ENCODE data around the gene PRKCZ. TPM values are rescaled to one million over a fixed set of nuclear protein-coding genes. Genes with fewer than 3 reads are reported as not detected.

Gene PRKCZ
- total RNA-seq, 1 experiment from 2014 or later = 1.9 TPM

DNA sequence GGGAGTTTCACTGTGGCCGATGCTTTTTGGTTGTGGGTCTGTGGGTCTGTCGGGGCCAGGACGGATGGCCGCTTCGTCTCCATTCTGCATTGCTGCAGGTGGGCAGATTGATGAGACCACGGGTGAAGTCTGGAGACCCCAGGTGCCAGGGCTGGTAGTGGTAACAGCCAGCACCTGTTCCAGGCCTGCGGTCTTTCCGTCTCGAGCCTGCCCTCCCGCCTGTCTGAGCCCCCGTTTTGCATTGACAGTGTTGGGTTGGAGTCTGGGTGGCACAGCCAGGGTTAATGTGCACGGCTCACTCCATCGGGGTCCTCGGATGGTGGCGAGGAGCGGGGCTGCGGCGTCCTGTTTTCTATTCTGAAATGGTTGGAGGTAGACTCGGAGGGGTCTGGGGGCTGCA, 24.2 kb downstream of the PRKCZ start:
- Histone ChIP-seq H3K27ac (ENCODE audit: low read depth, low read length, poor library complexity, severe bottlenecking) (no peak overlapping the region), H3K27me3 (replicated peaks; ENCODE audit: insufficient read depth, low read depth, low read length, poor library complexity) (peaks cover 33% of the 10 kb centered on the region), H3K9me3 (ENCODE audit: low read depth, low read length, poor library complexity, severe bottlenecking) (peaks cover 10% of the 10 kb centered on the region), H3K36me3 (ENCODE audit: insufficient read depth, low read length, poor library complexity, severe bottlenecking) (no peaks in the 10 kb centered on the region), H3K4me3 (ENCODE audit: low read depth, low read length, poor library complexity, severe bottlenecking) (no peak overlapping the region), H3K4me1 (ENCODE audit: insufficient read depth, low read length, poor library complexity, severe bottlenecking) (no peaks in the 10 kb centered on the region)
- intact Hi-C loops (cut with micrococcal nuclease; ENCODE audit: unreplicated experiment) = no loop called here
- TF ChIP-seq, protein P1, sequence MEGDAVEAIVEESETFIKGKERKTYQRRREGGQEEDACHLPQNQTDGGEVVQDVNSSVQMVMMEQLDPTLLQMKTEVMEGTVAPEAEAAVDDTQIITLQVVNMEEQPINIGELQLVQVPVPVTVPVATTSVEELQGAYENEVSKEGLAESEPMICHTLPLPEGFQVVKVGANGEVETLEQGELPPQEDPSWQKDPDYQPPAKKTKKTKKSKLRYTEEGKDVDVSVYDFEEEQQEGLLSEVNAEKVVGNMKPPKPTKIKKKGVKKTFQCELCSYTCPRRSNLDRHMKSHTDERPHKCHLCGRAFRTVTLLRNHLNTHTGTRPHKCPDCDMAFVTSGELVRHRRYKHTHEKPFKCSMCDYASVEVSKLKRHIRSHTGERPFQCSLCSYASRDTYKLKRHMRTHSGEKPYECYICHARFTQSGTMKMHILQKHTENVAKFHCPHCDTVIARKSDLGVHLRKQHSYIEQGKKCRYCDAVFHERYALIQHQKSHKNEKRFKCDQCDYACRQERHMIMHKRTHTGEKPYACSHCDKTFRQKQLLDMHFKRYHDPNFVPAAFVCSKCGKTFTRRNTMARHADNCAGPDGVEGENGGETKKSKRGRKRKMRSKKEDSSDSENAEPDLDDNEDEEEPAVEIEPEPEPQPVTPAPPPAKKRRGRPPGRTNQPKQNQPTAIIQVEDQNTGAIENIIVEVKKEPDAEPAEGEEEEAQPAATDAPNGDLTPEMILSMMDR (conservative IDR thresholded peaks at IDR 0.05; ENCODE audit: low read depth, low read length) = no peak
- no peak for TF ChIP-seq EZH2 (IDR thresholded peaks at IDR 0.05; ENCODE audit: borderline replicate concordance, low read depth, low read length, poor library complexity, severe bottlenecking)
- BruUV-seq (replicated peaks) = no TSS peak
- POLR2A ChIA-PET (ENCODE audit: low non-redundant PET) = no interaction called here
- CTCF ChIA-PET = no interaction called here
- DNase-seq (ENCODE audit: low spot score) = no peak

DNA sequence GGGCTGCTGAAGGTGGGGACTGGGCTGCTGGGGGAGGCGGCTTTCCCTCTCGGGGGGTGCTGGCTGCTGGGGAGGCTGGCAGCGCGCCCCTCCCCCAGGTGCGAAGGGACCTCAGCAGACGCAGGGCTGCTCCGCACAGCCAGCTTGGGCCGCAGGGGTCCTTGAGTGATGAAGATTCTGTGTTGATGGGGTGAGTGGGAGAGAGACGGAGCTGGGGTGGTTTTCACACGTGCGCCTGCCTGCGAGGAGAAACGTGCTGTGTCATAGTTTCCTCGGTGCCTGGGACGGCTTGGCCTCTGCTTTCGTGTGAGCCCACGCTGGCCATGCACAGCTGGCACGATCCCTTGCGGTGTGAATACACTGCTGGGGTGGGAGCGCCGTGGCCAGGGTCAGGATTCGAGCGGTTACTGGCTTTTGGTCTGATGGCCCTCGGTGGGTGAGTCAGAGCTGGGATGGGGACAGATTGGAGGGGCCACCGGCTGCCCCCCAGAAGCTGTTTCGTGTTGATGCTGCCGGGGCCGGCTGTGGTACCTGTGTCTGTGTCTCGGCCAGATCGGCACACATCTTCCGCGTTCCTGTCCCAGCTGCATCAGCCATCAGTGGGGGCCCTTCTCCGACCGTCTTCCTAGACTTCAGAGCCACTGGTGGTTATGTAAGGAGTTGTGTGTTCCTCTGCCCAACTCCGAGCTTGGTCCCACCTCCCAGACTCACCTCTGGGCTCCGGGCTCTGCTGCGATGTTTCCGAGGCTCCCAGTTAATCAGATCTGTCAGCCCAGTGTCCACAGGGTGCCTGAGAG, 24.9 kb downstream of the PRKCZ start:
- TF ChIP-seq, protein P1 (conservative IDR thresholded peaks at IDR 0.05; ENCODE audit: low read depth, low read length) = no peak
- no peak for TF ChIP-seq EZH2 (IDR thresholded peaks at IDR 0.05; ENCODE audit: borderline replicate concordance, low read depth, low read length, poor library complexity, severe bottlenecking)
- DNase-seq (ENCODE audit: low spot score) = no peak
- ChIA-PET POLR2A (ENCODE audit: low non-redundant PET) (no interaction called here), CTCF (no interaction called here)
- Histone ChIP-seq H3K4me3 (ENCODE audit: low read depth, low read length, poor library complexity, severe bottlenecking) (no peak overlapping the region), H3K27ac (ENCODE audit: low read depth, low read length, poor library complexity, severe bottlenecking) (no peak overlapping the region), H3K36me3 (ENCODE audit: insufficient read depth, low read length, poor library complexity, severe bottlenecking) (no peaks in the 10 kb centered on the region), H3K27me3 (replicated peaks; ENCODE audit: insufficient read depth, low read depth, low read length, poor library complexity) (peaks cover 33% of the 10 kb centered on the region), H3K9me3 (ENCODE audit: low read depth, low read length, poor library complexity, severe bottlenecking) (peaks cover 16% of the 10 kb centered on the region), H3K4me1 (ENCODE audit: insufficient read depth, low read length, poor library complexity, severe bottlenecking) (no peaks in the 10 kb centered on the region)
- intact Hi-C loops (cut with micrococcal nuclease; ENCODE audit: unreplicated experiment) = no loop called here
- BruUV-seq (replicated peaks) = no TSS peak

DNA sequence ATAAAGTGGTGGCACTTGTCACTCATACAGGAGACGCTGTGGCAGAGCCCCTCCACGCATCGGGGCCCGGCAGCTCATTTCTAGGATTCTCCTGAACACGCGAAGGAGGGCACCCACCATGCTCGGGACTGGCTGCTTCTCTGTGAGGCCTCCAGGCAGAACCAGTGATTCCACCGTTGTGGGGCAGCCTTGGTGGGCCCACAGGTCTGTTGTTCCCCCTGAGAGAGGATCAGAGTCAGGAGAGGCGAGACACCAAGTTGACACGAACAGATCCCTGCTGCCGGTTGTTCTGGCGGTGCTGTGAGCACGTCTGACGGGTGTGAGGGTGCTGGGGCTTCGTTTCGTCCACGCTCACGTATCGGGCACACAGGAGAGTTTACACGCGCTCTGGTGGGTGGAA, 26.6 kb downstream of the PRKCZ start:
- TF ChIP-seq, protein P1 (conservative IDR thresholded peaks at IDR 0.05; ENCODE audit: low read depth, low read length) = no peak
- no TSS peak for BruUV-seq (replicated peaks)
- Histone ChIP-seq H3K4me3 (ENCODE audit: low read depth, low read length, poor library complexity, severe bottlenecking) (no peak overlapping the region), H3K36me3 (ENCODE audit: insufficient read depth, low read length, poor library complexity, severe bottlenecking) (no peaks in the 10 kb centered on the region), H3K4me1 (ENCODE audit: insufficient read depth, low read length, poor library complexity, severe bottlenecking) (no peaks in the 10 kb centered on the region), H3K27ac (ENCODE audit: low read depth, low read length, poor library complexity, severe bottlenecking) (no peak overlapping the region), H3K27me3 (replicated peaks; ENCODE audit: insufficient read depth, low read depth, low read length, poor library complexity) (peaks cover 30% of the 10 kb centered on the region), H3K9me3 (ENCODE audit: low read depth, low read length, poor library complexity, severe bottlenecking) (peaks cover 16% of the 10 kb centered on the region)
- POLR2A ChIA-PET (ENCODE audit: low non-redundant PET) = no interaction called here
- CTCF ChIA-PET = no interaction called here
- DNase-seq (ENCODE audit: low spot score) = no peak
- intact Hi-C loops (cut with micrococcal nuclease; ENCODE audit: unreplicated experiment) = no loop called here
